ENCODE results near the gene FAM20C.

Gene FAM20C

DNA sequence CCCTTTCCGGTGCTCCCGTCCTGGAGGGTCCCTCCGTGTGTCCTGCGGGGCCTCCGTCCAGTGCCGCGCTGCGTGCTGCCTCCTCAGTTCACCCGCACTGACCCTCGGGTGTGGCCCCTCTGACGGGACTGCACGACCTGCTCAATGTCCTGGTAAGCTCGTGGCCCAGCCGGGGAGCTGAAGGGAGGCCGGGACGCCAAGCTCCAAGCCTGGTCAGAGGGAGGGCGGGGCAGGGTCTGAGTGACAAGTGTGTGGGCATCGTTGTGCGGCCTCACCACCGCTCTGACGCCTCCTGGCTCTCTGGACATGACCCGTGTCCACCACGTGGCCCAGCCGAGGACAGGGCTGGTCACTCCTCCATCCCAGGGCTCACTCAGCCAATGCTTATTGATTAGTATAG, 25.9 kb downstream of the FAM20C start:
- TF ChIP-seq, protein P1, sequence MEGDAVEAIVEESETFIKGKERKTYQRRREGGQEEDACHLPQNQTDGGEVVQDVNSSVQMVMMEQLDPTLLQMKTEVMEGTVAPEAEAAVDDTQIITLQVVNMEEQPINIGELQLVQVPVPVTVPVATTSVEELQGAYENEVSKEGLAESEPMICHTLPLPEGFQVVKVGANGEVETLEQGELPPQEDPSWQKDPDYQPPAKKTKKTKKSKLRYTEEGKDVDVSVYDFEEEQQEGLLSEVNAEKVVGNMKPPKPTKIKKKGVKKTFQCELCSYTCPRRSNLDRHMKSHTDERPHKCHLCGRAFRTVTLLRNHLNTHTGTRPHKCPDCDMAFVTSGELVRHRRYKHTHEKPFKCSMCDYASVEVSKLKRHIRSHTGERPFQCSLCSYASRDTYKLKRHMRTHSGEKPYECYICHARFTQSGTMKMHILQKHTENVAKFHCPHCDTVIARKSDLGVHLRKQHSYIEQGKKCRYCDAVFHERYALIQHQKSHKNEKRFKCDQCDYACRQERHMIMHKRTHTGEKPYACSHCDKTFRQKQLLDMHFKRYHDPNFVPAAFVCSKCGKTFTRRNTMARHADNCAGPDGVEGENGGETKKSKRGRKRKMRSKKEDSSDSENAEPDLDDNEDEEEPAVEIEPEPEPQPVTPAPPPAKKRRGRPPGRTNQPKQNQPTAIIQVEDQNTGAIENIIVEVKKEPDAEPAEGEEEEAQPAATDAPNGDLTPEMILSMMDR (IDR thresholded peaks at IDR 0.05; ENCODE audit: low read depth, low read length): no peak
- Histone ChIP-seq H3K4me1 (no peaks in the 10 kb centered on the region), H3K27me3 (no peaks in the 10 kb centered on the region), H3K36me3 (no peaks in the 10 kb centered on the region), H3K9me3 (no peaks in the 10 kb centered on the region; the same call in 1 of the 2 replicates), H3K4me3 (ENCODE audit: low read depth, low read length) (no peak overlapping the region)
- DNase-seq: no peak

DNA sequence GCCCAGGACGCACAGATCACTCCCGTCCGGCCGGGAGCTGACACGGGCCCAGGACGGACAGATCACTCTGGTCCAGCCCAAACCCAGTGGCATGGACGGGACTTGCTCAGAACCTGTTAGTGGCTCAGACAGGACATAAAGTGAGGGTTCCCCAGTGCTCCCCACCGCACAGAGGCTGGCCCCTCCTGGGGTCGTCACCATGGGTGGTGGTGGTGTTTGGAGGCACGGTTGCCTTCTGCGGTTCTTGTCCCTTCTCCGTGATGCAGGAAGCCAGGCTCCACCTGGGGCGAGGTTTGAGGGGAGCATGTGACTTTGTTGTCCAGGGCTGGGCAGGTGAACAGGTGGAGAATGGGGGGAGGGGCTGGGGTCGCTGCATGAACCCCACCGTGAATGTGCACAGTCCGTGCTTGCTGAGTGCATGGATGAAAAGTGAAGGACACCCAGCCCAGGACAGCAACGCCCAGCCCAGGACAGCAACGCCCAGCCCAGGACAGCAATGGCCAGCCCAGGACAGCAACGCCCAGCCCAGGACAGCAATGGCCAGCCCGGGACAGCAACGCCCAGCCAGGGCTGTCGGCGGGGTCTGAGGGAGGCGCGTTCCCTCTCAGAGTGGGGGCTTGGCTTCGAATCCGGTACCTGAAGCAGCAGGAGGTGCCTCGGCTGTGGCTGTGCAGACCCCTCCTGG, 26.7 kb downstream of the FAM20C start:
- H3K27me3 ChIP-seq: no peaks in the 10 kb centered on the region
- H3K36me3 ChIP-seq: no peaks in the 10 kb centered on the region

DNA sequence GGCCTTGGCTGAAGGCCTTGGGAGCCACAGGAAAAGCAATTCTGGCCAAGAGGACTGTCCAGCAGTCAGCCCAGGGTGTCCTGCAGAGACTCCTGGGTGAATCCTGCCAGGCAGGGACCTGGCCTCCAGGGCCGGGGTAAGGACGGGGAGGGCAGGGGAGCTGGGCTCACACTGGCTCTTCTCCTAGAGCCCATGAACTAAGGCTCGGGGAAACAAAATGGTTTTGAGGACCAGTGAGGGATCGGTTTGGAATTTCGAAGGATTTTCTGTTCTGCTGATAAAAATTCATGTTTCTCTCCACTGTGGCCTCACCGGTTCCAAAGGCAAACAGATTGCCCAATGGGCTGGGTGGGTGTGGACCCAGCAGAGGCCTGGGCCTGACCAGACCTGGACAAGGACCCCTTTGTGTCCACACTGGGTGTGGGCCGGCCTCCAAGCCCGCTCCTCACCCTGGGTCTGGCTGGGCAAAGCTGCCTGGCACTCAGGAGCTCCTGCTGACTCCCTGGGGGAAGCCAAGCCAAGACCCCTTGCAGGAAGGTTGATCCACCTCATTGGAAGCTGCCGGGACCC, 27.3 kb downstream of the FAM20C start:
- Histone ChIP-seq H3K27me3 (no peaks in the 10 kb centered on the region), H3K9me3 (no peaks in the 10 kb centered on the region; the same call in 1 of the 2 replicates), H3K4me3 (ENCODE audit: low read depth, low read length) (no peak overlapping the region), H3K36me3 (no peaks in the 10 kb centered on the region), H3K4me1 (no peaks in the 10 kb centered on the region)
- TF ChIP-seq, protein P1 (IDR thresholded peaks at IDR 0.05; ENCODE audit: low read depth, low read length): no peak
- DNase-seq: no peak

More for the DNA sequence above, 26.7 kb downstream of the FAM20C start:
- DNase-seq: no peak
- Histone ChIP-seq H3K4me3 (ENCODE audit: low read depth, low read length) (no peak overlapping the region), H3K9me3 (no peaks in the 10 kb centered on the region; the same call in 1 of the 2 replicates), H3K4me1 (no peaks in the 10 kb centered on the region)
- TF ChIP-seq, protein P1 (IDR thresholded peaks at IDR 0.05; ENCODE audit: low read depth, low read length): no peak

DNA sequence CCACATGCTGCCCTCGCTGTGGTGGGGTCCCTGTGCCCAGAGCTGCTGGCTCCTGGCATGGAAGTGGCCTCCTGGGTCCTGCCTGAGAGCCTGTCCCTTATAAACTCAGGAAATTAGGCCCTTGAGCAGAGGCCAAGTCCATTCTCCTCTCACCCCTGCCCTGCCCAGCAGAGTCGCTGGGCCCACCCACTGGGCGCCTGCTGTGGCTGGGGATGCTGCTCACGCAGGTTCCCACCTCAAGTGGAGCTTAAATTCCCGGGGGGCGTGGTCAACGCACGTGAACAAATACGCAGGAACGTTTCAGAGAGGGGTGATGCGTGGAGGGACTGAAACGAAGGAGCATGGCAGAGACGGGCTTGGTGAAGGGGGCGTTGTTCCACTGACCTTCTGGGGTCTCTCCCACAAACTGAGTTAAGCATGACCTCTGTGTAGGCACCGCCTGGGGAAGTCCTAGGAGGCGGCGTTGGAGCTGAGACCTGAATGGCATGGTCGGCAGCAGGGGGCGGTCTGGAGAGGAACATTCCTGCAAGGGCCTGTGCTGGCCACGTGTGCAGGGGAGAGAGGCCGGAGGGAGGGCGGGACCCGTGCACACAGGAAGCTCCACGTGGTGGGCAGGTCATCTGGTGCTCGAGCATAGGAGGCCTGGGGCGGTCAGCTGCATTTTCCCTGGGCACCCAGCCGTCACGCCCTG, 27.9 kb downstream of the FAM20C start:
- TF ChIP-seq, protein P1 (IDR thresholded peaks at IDR 0.05; ENCODE audit: low read depth, low read length): no peak
- no peak for DNase-seq
- no peaks in the 10 kb centered on the region for H3K4me1 ChIP-seq
- H3K36me3 ChIP-seq: no peaks in the 10 kb centered on the region
- H3K27me3 ChIP-seq: no peaks in the 10 kb centered on the region
- H3K9me3 ChIP-seq: no peaks in the 10 kb centered on the region
- H3K4me3 ChIP-seq (ENCODE audit: low read depth, low read length): no peak overlapping the region

DNA sequence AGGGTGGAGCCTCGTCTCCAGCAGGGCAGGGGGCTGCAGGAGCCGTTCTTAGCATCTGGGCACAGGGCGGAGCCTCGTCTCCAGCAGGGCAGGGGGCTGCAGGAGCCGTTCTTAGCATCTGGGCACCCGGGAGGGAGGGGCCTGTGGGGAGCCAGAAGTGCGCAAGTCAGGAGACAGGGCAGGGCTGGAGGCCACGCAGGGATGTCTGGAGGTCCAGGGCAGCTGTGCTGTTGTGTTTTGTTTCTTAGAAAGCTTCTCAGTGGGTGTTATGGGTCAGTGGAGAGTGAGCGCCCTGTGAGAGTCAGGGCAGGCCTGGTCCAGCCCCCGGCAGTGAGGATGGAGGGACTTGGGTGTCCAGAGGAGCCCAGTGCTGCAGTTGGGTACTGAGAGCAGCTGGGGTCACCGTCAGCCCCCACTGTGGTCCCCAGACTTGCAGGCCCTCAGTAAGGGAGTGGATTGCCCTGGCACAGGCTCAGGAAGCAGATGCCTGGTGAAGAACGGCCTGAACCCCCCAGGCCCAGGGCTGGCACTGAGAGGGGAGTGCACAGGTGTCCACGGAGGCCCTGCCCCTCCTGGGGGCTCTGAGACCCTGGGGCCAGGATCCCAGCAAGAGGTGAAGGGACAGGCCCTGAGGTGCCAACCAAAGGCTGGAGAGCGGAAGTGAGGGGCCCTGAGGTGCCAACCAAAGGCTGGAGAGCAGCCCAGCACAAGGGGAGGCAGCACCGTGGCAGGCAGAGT, 29.8 kb downstream of the FAM20C start:
- Histone ChIP-seq H3K4me3 (ENCODE audit: low read depth, low read length) (no peak overlapping the region), H3K36me3 (no peaks in the 10 kb centered on the region), H3K9me3 (no peaks in the 10 kb centered on the region), H3K4me1 (no peaks in the 10 kb centered on the region), H3K27me3 (no peaks in the 10 kb centered on the region)
- DNase-seq: no peak
- TF ChIP-seq, protein P1 (IDR thresholded peaks at IDR 0.05; ENCODE audit: low read depth, low read length): no peak
